ENCODE measurements around the gene ANTXR1. TPM values are rescaled to one million over a fixed set of nuclear protein-coding genes. Genes with fewer than 3 reads are reported as not detected.

Gene ANTXR1
- total and polyA plus RNA-seq, 2 of the 8 experiments (the other 6 are each of a cell fraction or from before 2014, with no cell fraction given): 15.8 to 44.3 TPM

DNA sequence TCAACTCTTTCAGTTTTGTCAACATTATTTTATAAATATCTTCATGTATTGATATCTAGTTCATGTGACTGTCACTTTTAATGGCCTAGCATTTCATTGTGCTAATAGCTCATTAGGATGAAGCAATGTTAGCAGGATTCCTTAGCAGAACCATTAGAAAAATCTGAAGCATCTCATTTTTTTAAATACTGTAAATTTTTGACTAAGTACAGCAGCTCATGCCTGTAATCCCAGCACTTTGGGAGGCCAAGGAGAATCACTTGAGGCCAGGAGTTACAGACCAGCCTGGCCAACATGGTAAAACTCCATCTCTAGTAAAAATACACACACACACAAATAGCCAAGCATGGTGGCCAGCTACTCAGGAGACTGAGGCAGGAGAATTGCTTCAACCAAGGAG, 15.6 kb upstream of the ANTXR1 start:
- H3K79me2 ChIP-seq (ENCODE audit: control insufficient read depth in 1 of 2, insufficient read depth in 2 of 2, low read length in 2 of 2): no peaks in the 10 kb centered on the region
- no peaks in the 10 kb centered on the region for H3K79me1 ChIP-seq (ENCODE audit: low read depth, low read length)
- no peak overlapping the region for H3K4ac ChIP-seq (replicated peaks; ENCODE audit: insufficient read length, low read depth, low read length)
- H3K9me3 ChIP-seq (ENCODE audit: insufficient read depth in 2 of 2, low read depth in 1 of 2, low read length in 1 of 2): peaks cover 0 to under 1% of the 10 kb centered on the region in 2 experiments; a peak in 1 of 4 replicates
- DNase-seq (ENCODE audit: low read depth in 1 of 2, low spot score in 2 of 2) (no peak), FAIRE-seq (no peak)
- no peak overlapping the region for H3K23ac ChIP-seq (ENCODE audit: insufficient read length)
- no peak overlapping the region for H2BK20ac ChIP-seq (ENCODE audit: low read length)
- H4K5ac ChIP-seq (ENCODE audit: insufficient read length, low read depth, low read length): no peak overlapping the region
- no peak overlapping the region for H3K4me2 ChIP-seq (ENCODE audit: insufficient read depth in 1 of 2, low read depth in 2 of 2, low read length in 2 of 2)
- no peak overlapping the region for H3K9ac ChIP-seq (replicated peaks in 1 of 4; ENCODE audit: extremely low read depth in 1 of 4, low read depth in 3 of 4, low read length in 3 of 4)
- H3K36me3 ChIP-seq (ENCODE audit: control insufficient read depth in 2 of 4, insufficient read depth in 4 of 4, low read length in 3 of 4): no peaks in the 10 kb centered on the region
- no peak overlapping the region for H2BK120ac ChIP-seq (replicated peaks; ENCODE audit: low read depth, low read length)
- no peak overlapping the region for H3K56ac ChIP-seq (replicated peaks; ENCODE audit: insufficient read length, low read depth, low read length)
- no peak overlapping the region for H2AFZ ChIP-seq (ENCODE audit: low read length)
- H2BK15ac ChIP-seq (ENCODE audit: low read length): no peak overlapping the region
- no peak overlapping the region for H4K91ac ChIP-seq (replicated peaks; ENCODE audit: insufficient read length, low read length)
- ChIA-PET POLR2A (ENCODE audit: partially characterized antibody) (no interaction called here), CTCF (ENCODE audit: partially characterized antibody) (interaction anchor here (0.6 to 0.7 kb wide), 2 partner anchors 121 to 275 kb away, joined by 3 to 4 read pairs; no protein-coding TSS in a partner anchor)
- H4K20me1 ChIP-seq (replicated peaks in 1 of 2; ENCODE audit: control insufficient read depth in 1 of 2, insufficient read depth in 2 of 2, low read length in 2 of 2): no peaks in the 10 kb centered on the region
- H4K8ac ChIP-seq (ENCODE audit: extremely low read depth, insufficient read depth, low read length): no peak overlapping the region
- H3K18ac ChIP-seq (ENCODE audit: extremely low read depth, low read length): no peak overlapping the region
- H3K23me2 ChIP-seq (ENCODE audit: low read depth, low read length): peaks cover 1% of the 10 kb centered on the region; the same call in 1 of the 2 replicates
- no peak overlapping the region for H3K14ac ChIP-seq (ENCODE audit: insufficient read length)
- H2BK12ac ChIP-seq (ENCODE audit: low read depth, low read length): no peak overlapping the region
- no peaks in the 10 kb centered on the region for H3K4me1 ChIP-seq (replicated peaks in 1 of 4; ENCODE audit: control insufficient read depth in 3 of 4, insufficient read depth in 4 of 4, low read length in 3 of 4)
- H3K4me3 ChIP-seq (ENCODE audit: extremely low read depth in 1 of 4, insufficient read depth in 2 of 4, low read depth in 3 of 4, low read length in 4 of 4): no peak overlapping the region
- H2BK5ac ChIP-seq (ENCODE audit: low read depth, low read length): no peak overlapping the region
- H3K27me3 ChIP-seq (replicated peaks in 1 of 4; ENCODE audit: control insufficient read depth in 3 of 4, extremely low read depth in 1 of 4, insufficient read depth in 3 of 4, low read length in 3 of 4): no peaks in the 10 kb centered on the region
- no peak overlapping the region for H2AK5ac ChIP-seq (ENCODE audit: low read depth, low read length)
- H3K27ac ChIP-seq (ENCODE audit: low read depth, low read length): no peak overlapping the region
- TF ChIP-seq BCL11A (IDR thresholded peaks at IDR 0.05; ENCODE audit: low read depth in 2 of 2, low read length in 2 of 2) (no peak), SAP30 (IDR thresholded peaks at IDR 0.05; ENCODE audit: insufficient read depth, insufficient replicate concordance, low read length) (no peak), SP2 (IDR thresholded peaks at IDR 0.05; ENCODE audit: low read length) (no peak), JUND (IDR thresholded peaks at IDR 0.05; ENCODE audit: low read length) (no peak), RFX5 (IDR thresholded peaks at IDR 0.05; ENCODE audit: borderline replicate concordance, low read depth, low read length) (no peak), RAD21 (IDR thresholded peaks at IDR 0.05 in 1 of 2, conservative IDR thresholded peaks at IDR 0.05 in 1 of 2; ENCODE audit: low read depth in 2 of 2, low read length in 2 of 2) (no peak), RNF2 (IDR thresholded peaks at IDR 0.05; ENCODE audit: borderline replicate concordance, low read depth, low read length, missing control alignments, poor library complexity, severe bottlenecking) (no peak), SIN3A (conservative IDR thresholded peaks at IDR 0.05 in 1 of 2, IDR thresholded peaks at IDR 0.05 in 1 of 2; ENCODE audit: low read depth in 1 of 2, low read length in 2 of 2) (no peak), RXRA (IDR thresholded peaks at IDR 0.05; ENCODE audit: insufficient read depth, low read depth, low read length) (no peak), CBX5 (IDR thresholded peaks at IDR 0.05; ENCODE audit: low read depth, low read length) (no peak), MAFK (IDR thresholded peaks at IDR 0.05; ENCODE audit: low read depth, low read length) (no peak), EZH2 (IDR thresholded peaks at IDR 0.05; ENCODE audit: low read depth, low read length, severe bottlenecking) (no peak), CREB1 (IDR thresholded peaks at IDR 0.05) (no peak)
- TF ChIP-seq, protein P1, sequence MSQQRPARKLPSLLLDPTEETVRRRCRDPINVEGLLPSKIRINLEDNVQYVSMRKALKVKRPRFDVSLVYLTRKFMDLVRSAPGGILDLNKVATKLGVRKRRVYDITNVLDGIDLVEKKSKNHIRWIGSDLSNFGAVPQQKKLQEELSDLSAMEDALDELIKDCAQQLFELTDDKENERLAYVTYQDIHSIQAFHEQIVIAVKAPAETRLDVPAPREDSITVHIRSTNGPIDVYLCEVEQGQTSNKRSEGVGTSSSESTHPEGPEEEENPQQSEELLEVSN (IDR thresholded peaks at IDR 0.05): no peak

Measured in H1 (cell line).